Endothelial cell (in vitro differentiated cells): ENCODE results near the gene GRM1. TPM values are rescaled to one million over a fixed set of nuclear protein-coding genes. Genes with fewer than 3 reads are reported as not detected.

Source experiments
- DNase-seq: peaks from one replicate; pipeline ENCODE4 v3.0.0; 2021; ENCODE audit warnings: low spot score
- H3K27ac Mint-ChIP-seq: one replicate; pipeline ENCODE4 v1.8.0; 2021; ENCODE audit warnings: mixed read lengths, inconsistent platforms; ENCODE audit not compliant: unreplicated experiment
- H3K27me3 Mint-ChIP-seq: one replicate; pipeline ENCODE4 v1.8.0; 2021; ENCODE audit warnings: mild to moderate bottlenecking, moderate library complexity, mixed read lengths, inconsistent platforms; ENCODE audit not compliant: unreplicated experiment
- H3K36me3 Mint-ChIP-seq: one replicate; pipeline ENCODE4 v1.8.0; 2021; ENCODE audit warnings: mild to moderate bottlenecking, low read depth, mixed read lengths, inconsistent platforms; ENCODE audit not compliant: unreplicated experiment
- H3K4me1 Mint-ChIP-seq: one replicate; pipeline ENCODE4 v1.8.0; 2021; ENCODE audit warnings: mild to moderate bottlenecking, mixed read lengths, inconsistent platforms; ENCODE audit not compliant: unreplicated experiment
- H3K4me3 Mint-ChIP-seq: one replicate; pipeline ENCODE4 v1.8.0; 2021; ENCODE audit warnings: mild to moderate bottlenecking, mixed read lengths, inconsistent platforms; ENCODE audit not compliant: unreplicated experiment
- H3K9me3 Mint-ChIP-seq: one replicate; pipeline ENCODE4 v1.8.0; 2021; ENCODE audit warnings: mixed read lengths, inconsistent platforms; ENCODE audit not compliant: unreplicated experiment
- CTCF ChIP-seq: fragments of 200-600 bp; sonication (generic); IDR thresholded peaks from one replicate; pipeline ENCODE4 v1.5.0; 2021; ENCODE audit warnings: antibody characterized with exemption; ENCODE audit not compliant: unreplicated experiment
- total RNA-seq: library from RNA; stranded (reverse); fragmentation: NEBNext Ultra II Directional; extraction: Animal tissue kit (Norgen Biotek cat#: 25700); gene quantifications from one replicate; pipeline ENCODE4 v1.2.1, GENCODE V29; 2021; ENCODE audit not compliant: unreplicated experiment

GRM1 gene
- total RNA-seq, 1 donor from 2014 or later = 0.23 TPM

- no peak for DNase-seq
- no peaks in the 10 kb centered on the region for H3K4me1 Mint-ChIP-seq
- H3K27ac Mint-ChIP-seq = no peak overlapping the region
- no peaks in the 10 kb centered on the region for H3K27me3 Mint-ChIP-seq
- no peaks in the 10 kb centered on the region for H3K36me3 Mint-ChIP-seq
- H3K9me3 Mint-ChIP-seq = no peaks in the 10 kb centered on the region
- H3K4me3 Mint-ChIP-seq = no peak overlapping the region
- no peak for TF ChIP-seq CTCF
These were observed 252.9 kb downstream of the GRM1 start for GRCh38 chr6:146281651-146282362.

- H3K9me3 Mint-ChIP-seq = no peaks in the 10 kb centered on the region
- no peak overlapping the region for H3K4me3 Mint-ChIP-seq
- H3K27ac Mint-ChIP-seq = no peak overlapping the region
- TF ChIP-seq CTCF = no peak
- DNase-seq = no peak
- H3K36me3 Mint-ChIP-seq = no peaks in the 10 kb centered on the region
- no peaks in the 10 kb centered on the region for H3K27me3 Mint-ChIP-seq
- no peaks in the 10 kb centered on the region for H3K4me1 Mint-ChIP-seq
These were observed 254.0 kb downstream of the GRM1 start for GRCh38 chr6:146282837-146283236.

GRCh38 chr6:146284311-146284710, 255.4 kb downstream of the GRM1 start:
- Mint-ChIP-seq H3K4me1 (no peaks in the 10 kb centered on the region), H3K4me3 (no peak overlapping the region), H3K36me3 (no peaks in the 10 kb centered on the region), H3K27me3 (no peaks in the 10 kb centered on the region), H3K27ac (no peak overlapping the region), H3K9me3 (no peaks in the 10 kb centered on the region)
- TF ChIP-seq CTCF = no peak
- DNase-seq = no peak

- no peak for DNase-seq
- Mint-ChIP-seq H3K9me3 (no peaks in the 10 kb centered on the region), H3K4me3 (no peak overlapping the region), H3K27ac (no peak overlapping the region), H3K27me3 (no peaks in the 10 kb centered on the region), H3K36me3 (no peaks in the 10 kb centered on the region), H3K4me1 (no peaks in the 10 kb centered on the region)
- no peak for TF ChIP-seq CTCF
These were observed 258.1 kb downstream of the GRM1 start for GRCh38 chr6:146286961-146287360.

- DNase-seq = no peak
- Mint-ChIP-seq H3K27me3 (no peaks in the 10 kb centered on the region), H3K36me3 (no peaks in the 10 kb centered on the region), H3K4me1 (no peaks in the 10 kb centered on the region), H3K4me3 (no peak overlapping the region), H3K27ac (no peak overlapping the region), H3K9me3 (no peaks in the 10 kb centered on the region)
- TF ChIP-seq CTCF = no peak
These were observed 259.0 kb downstream of the GRM1 start for GRCh38 chr6:146287691-146288369.
